ENCODE measurements around the gene C19orf81.

Gene C19orf81

DNA sequence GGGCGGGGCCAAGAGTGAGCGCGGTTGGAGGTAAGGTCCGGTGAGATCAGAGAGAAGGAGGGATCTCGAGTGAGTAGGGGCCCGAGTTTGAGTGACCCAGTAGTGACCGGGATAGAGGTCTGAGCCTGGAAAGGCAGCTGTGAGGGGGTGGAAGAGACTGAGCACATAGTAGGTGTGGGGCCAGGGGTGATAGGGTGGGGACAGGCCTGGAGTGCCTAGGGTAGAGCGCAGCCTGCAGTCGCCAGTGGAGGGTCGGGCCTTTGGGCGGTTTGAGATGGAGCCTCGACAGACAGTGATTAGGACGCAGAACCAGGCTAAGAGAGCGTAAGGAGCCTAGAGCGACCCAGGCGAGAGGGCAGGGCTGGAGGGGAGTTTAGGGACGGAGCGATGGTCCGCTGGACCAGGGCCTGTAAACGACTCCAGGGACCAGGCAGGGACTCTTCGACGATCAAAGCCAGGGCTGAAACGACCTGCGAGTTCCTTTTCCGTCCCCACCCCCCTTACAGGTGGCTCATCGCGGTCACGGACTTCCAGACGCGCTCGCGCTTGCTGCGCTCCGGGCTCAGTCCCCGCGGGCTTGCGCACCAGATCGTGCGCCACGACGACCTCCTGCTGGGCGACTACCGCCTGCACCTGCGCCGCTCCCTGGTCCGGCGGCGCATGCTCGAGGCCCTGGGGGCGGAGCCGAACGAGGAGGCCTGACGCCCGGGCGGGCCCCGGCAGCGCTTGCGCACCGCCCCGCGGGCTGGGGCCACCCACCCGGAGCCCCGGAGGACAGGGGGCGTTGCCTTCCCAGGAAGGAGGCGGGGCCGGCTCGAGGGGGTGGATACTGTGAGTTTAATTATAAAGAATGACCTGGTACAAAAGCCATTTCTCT, 9.4 kb downstream of the C19orf81 start:
- in situ Hi-C loops (cut with MboI; ENCODE audit: low sequenced_read_pairs) = no loop called here

DNA sequence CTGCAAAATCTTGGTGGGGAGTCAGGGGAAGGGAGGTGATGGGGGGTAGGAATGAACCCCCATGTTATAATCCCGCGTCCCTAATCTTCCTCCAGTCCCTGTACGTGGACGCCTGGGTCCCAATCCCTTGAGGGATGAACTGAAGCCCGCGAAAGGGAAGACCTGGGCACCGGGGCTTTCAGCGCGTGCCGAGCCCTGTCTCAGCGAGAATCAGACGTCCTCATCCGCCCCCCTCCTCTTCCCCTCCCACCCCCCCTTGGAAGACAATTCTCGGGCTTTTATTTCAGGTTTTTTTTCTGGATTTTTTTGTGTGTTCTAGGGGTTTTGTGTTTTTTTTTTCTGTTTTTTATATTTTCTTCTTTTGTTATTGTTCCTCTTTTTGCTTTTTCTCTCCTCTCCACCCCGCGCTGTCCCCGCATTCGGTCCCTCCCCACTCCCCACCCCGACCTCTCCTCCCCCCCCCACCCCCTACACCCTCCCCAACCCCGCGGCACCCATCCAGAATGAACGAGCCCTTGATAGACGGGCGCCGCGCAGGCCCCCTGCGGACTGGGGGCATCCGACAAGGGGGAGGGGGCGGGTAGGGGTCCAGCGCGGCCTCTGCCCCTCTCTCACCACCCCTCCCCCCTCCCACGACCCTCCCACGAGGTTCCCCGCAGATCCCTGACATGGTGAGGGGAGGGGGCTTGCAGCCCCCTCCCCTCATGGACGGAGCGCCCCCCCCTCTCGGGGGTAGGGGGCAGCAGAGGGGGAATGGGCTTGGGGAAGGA, 10.3 kb downstream of the C19orf81 start:
- in situ Hi-C loops (cut with MboI; ENCODE audit: low sequenced_read_pairs) = no loop called here

DNA sequence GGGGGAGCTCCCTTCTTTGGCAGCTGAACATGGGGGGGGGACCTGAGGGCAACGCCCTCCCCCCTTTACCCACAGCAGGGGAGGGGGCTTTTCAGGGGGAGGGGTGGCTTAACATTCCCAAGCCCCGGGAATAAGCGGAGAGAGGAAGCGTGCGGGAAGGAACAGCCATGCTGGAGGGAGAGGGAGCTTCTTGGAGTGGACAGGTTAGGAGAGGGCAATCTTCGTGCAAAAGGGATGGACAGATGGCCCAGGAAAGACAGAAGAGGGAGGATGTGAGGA, 10.8 kb downstream of the C19orf81 start:
- in situ Hi-C loops (cut with MboI; ENCODE audit: low sequenced_read_pairs) = no loop called here

DNA sequence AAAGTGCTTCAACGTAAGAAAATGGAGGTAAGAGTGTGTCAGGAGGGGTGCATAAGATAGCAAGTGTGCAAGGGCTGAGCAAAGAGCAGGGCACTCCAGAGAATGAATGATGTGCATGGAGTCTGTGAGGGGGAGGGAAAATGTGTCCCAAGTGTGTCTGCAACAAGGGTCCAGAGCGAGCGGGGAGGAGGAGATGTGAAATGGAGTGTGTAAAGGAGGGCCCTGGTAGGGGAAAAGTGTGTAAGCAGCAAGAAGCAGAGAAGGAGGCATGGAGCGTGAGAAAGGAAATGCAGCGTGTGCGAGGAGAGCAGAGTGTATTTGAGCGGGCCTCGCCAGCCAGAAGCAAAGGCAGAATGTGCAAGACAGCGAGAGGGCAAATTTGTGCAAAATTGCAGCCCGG, 11.8 kb downstream of the C19orf81 start:
- in situ Hi-C loops (cut with MboI; ENCODE audit: low sequenced_read_pairs) = no loop called here

DNA sequence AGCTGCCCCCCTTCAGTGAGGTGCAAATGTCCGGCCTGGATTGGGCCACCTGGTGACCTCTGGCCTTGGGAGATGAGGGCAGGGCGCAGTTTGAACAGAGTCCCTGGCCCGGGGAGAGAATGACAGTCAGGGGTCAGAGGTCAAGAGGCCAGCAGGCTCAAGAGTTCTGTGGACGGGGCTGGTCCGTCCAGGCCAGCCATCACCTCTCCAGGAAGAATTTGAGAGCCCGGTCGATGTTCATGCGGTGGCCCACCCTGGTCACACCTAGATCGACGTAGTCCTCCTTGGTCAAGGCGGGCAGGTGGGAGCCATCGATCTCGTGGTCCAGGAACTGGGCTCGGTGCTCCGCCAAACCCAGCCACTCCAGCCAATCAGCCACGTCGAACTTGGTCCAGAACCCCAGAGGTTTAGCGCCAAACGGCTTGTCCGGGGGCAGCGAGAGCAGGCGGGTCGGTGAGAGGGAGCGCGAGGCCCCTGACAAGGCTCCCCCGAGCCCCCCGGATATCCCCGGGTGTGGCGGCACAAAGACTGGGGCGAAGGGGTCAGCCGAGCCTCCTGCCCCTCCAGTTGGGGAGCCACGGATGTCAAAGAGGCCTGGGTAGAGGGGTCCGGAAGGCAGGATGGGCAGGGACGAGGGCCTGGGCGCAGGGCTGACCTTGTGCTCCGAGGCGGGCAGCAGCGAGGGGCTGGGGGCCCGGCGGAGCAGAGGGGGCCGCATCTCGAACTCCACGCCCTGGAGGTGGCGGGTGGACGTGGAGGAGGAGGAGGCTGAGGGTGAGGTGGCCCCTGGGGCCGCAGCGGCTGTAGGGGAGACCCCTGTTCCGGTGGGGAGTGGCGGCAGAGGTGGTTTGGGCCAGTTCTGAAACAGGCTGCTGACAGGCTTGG, 12.8 kb downstream of the C19orf81 start:
- in situ Hi-C loops (cut with MboI; ENCODE audit: low sequenced_read_pairs) = no loop called here

DNA sequence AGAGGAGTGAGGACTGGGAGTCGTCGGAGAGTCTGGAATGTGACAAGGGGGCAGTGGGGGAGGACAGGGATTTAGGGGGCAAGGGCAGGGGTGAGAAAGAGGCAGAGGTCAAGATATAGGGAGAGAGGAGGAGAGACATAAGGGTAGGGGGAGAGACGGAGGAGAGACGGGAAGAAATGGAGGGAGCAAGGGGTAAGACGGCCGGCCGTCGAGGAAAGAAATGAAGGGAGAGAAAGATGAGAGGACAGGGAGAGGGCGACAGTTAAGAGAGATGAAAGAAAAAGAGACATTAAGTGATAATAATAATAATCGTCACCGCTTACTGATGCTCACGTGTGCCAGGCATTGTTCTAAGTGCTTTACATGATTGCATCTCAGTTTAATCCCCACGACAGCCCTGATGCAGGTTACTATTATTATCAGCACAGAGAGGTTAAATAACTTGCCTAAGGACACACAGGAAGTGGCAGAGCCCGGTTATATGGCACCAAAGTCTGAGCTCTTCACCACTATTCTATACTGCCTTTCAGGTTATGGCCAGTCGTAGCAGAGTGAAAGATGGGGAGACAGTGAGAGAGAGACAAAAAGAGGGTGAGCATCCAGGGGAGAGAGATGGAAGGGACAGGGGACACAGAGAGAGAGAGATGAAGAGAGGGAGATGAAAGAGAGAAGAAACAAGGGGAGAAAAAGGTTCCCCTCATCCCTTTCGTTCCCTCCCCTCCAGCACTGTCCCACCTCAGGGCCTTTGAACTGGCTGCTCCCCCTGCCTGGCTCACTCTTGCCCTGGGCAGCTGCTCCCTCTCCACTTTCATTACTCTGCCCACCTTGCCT, 13.6 kb downstream of the C19orf81 start:
- in situ Hi-C loops (cut with MboI; ENCODE audit: low sequenced_read_pairs) = no loop called here

DNA sequence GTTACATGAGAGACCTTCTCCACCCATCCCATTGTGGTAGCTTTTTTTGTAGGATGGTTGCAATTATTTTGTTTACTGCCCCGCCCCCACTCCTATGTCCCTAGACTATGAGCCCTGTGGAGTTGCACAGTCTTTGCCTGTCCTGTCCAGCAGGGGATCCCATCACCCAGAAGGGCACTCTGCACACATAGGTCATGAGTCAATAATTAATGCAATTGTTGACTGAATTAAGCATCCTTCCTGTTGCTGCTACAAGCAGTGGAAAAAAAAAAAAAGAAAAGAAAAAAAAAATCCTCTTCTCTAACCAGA, 14.2 kb downstream of the C19orf81 start:
- in situ Hi-C loops (cut with MboI; ENCODE audit: low sequenced_read_pairs) = no loop called here

DNA sequence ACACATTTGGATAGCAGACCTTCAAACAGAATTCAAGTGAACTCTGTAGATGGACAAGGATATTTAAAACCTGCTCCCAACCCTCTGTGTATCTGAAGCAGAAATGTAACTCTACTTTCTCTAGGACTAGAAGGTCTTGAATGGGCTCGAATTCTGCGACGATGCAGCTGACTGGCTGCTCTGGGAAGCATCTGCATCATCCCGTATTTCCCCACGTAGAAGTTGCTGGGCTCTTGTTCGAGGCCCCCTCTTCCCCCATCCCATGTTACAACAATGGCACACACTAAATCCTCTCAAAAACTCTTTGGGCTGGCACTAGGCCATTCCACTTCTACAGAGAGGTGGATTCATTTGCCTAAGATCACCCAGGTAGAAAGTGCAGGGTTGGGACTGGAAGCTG, 15.0 kb downstream of the C19orf81 start:
- in situ Hi-C loops (cut with MboI; ENCODE audit: low sequenced_read_pairs) = no loop called here

- in situ Hi-C loops (cut with MboI; ENCODE audit: low sequenced_read_pairs) = no loop called here
Measured at GRCh38 chr19:50666346-50667176, 17.3 kb downstream of the C19orf81 start.

DNA sequence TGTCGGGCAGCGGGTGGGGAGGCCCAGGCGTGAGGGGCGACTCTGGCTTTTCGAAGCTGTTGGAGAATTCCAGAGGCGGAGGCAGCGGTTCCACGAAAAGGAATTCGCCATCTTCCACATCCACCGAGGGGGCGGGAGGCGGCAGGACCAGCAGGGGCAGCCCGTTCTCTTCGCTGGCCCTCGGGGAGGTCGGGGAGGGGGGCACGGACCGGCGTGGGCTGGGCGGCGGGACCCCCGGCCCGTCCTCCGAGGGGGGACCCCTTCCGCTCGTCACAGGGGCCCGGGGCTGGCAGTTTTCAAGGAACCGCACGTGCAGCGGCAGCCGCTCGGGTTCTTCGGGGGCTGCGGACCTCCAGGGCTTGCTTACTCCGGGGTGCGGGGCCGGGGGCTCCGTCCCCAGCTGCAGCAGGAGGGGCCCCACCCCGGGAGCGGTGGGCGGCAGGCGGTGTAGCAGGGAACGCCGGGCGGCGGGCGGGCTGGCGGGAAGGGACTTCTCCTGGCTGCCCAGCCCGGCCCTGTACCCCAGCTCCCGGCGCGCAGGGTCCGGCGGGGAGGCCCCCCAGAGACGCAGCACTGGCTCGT, 18.0 kb downstream of the C19orf81 start:
- in situ Hi-C loops (cut with MboI; ENCODE audit: low sequenced_read_pairs) = no loop called here

DNA sequence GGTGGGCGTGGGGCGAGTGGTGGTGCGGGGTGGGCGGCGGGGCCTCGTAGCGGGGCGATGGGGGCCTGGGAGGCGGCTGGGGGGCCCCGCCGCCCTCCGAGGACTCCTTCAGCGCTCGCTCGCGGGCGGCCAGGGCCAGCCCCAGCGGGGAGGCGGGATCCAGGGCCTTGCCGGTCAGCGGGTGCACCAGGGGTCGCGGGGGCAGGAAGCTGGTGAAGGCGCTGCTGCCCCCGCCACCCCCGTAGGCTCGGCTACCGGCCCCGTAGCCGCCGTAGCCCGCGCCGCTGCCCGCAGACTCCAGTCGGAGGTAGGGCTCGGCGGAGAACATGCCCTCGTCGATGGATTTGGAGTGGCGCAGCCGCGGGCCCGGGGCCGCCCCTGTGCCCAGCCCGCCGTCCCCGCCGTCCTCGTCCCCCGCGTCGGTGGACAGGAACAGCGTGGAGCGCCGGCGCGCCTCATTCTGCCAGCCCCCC, 18.6 kb downstream of the C19orf81 start:
- in situ Hi-C loops (cut with MboI; ENCODE audit: low sequenced_read_pairs) = no loop called here

DNA sequence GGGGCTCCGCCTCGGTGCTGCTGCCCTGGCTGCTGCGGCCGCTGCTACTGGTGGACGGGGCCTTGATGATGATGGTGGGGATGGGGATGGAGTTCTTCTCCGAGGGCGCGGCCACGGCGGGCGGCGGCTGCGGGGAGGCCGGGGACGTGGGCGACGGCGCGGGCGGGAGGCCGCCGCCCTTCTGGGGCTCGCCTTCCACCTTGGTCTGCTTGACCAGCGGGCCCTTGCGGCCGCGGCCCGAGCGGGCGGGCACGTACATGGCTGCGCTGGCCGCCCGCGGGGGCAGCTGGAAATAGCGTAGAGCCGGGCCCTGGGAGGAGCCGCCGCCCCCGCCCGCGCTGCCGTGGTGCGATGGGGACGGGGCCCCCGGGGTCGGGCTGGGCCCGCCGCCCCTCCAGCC, 19.2 kb downstream of the C19orf81 start:
- in situ Hi-C loops (cut with MboI; ENCODE audit: low sequenced_read_pairs) = no loop called here

GRCh38 chr19:50668879-50669278, 19.6 kb downstream of the C19orf81 start:
- in situ Hi-C loops (cut with MboI; ENCODE audit: low sequenced_read_pairs) = no loop called here

GRCh38 chr19:50669302-50670101, 20.3 kb downstream of the C19orf81 start:
- in situ Hi-C loops (cut with MboI; ENCODE audit: low sequenced_read_pairs) = no loop called here

DNA sequence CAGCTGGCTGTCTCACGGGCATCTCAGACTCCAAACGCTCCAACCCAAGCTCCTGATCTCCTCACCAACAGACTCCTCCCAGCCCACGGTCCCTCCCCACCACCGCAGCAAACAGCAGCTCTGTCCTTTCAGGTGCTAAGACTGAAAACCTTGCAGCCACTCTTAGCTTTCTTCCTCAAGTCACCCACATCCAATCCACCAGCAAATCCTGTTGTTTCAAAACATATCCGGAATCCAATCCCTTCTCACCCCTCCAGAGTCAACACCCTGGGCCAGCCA, 20.8 kb downstream of the C19orf81 start:
- in situ Hi-C loops (cut with MboI; ENCODE audit: low sequenced_read_pairs) = no loop called here

GRCh38 chr19:50673118-50673517, 23.9 kb downstream of the C19orf81 start:
- in situ Hi-C loops (cut with MboI; ENCODE audit: low sequenced_read_pairs) = no loop called here

GRCh38 chr19:50676625-50677197, 27.5 kb downstream of the C19orf81 start:
- in situ Hi-C loops (cut with MboI; ENCODE audit: low sequenced_read_pairs) = no loop called here

- in situ Hi-C loops (cut with MboI; ENCODE audit: low sequenced_read_pairs) = no loop called here
Measured at GRCh38 chr19:50677636-50678035, 28.4 kb downstream of the C19orf81 start.

All from hTERT RPE-1 (cell line).